TTC549 (cell line): ENCODE results near the gene PFKFB4.

ENCODE experiments used
- FAIRE-seq: peaks from 2 replicates; lab custom pipeline; 2012; peaks lifted over from hg19 to GRCh38; lab: Jason Lieb, UNC

PFKFB4 gene

GRCh38 chr3:48556796-48557626 lies at the start of gene PFKFB4:
Gene PFKFB4 (minus strand): TSS chr3:48556803. CDS start chr3:48556777, 26 bp downstream.
- peak; percentile 93 for FAIRE-seq

GRCh38 chr3:48601622-48601994 lies 45.0 kb upstream of the PFKFB4 start:
- FAIRE-seq = no peak

GRCh38 chr3:48600711-48601621 lies 44.4 kb upstream of the PFKFB4 start:
- FAIRE-seq = no peak

- FAIRE-seq = no peak
Observed at GRCh38 chr3:48599509-48600285, 43.1 kb upstream of the PFKFB4 start.

- no peak for FAIRE-seq
Observed at GRCh38 chr3:48599077-48599501, 42.5 kb upstream of the PFKFB4 start.

GRCh38 chr3:48598323-48599076 lies 41.9 kb upstream of the PFKFB4 start:
- FAIRE-seq = no peak

- no peak for FAIRE-seq
Observed at GRCh38 chr3:48597408-48597800, 40.8 kb upstream of the PFKFB4 start.

GRCh38 chr3:48596676-48597407 lies 40.2 kb upstream of the PFKFB4 start:
- FAIRE-seq = no peak

- no peak for FAIRE-seq
Observed at GRCh38 chr3:48596157-48596556, 39.6 kb upstream of the PFKFB4 start.

- no peak for FAIRE-seq
Observed at GRCh38 chr3:48595526-48596121, 39.0 kb upstream of the PFKFB4 start.

GRCh38 chr3:48595075-48595525 lies 38.5 kb upstream of the PFKFB4 start, which contains the start of gene COL7A1:
Gene COL7A1 (minus strand): TSS chr3:48595329. CDS start chr3:48595159, 170 bp downstream.
- FAIRE-seq = no peak

- FAIRE-seq = no peak
Observed at GRCh38 chr3:48594417-48595049, 37.9 kb upstream of the PFKFB4 start.

GRCh38 chr3:48593337-48593736 lies 36.7 kb upstream of the PFKFB4 start:
- FAIRE-seq = no peak

- FAIRE-seq = no peak
Observed at GRCh38 chr3:48592519-48593087, 36.0 kb upstream of the PFKFB4 start.

- FAIRE-seq = no peak
Observed at GRCh38 chr3:48591886-48592518, 35.4 kb upstream of the PFKFB4 start.

GRCh38 chr3:48591436-48591835 lies 34.8 kb upstream of the PFKFB4 start:
- no peak for FAIRE-seq

GRCh38 chr3:48588230-48588629 lies 31.6 kb upstream of the PFKFB4 start:
- FAIRE-seq = no peak

GRCh38 chr3:48587686-48588085 lies 31.1 kb upstream of the PFKFB4 start:
- FAIRE-seq = no peak

GRCh38 chr3:48585411-48585810 lies 28.8 kb upstream of the PFKFB4 start:
- no peak for FAIRE-seq
